Activated CD8-positive, alpha-beta memory T cell treated with anti-CD3 and anti-CD28 coated beads, Interleukin-2, amount 50 U/mL, for 1 hour (primary cell): ENCODE data around the gene CEACAM18.
"Not testable (repeated sequence)": the region's sequence is repeated elsewhere in the genome, so short reads cannot be mapped to it uniquely, and the experiment has no call there.

Experiments
- DNase-seq: peaks from one replicate; pipeline ENCODE4 v3.0.0-alpha.2; 2020; ENCODE audit errors: extremely low read depth

CEACAM18 gene

DNA sequence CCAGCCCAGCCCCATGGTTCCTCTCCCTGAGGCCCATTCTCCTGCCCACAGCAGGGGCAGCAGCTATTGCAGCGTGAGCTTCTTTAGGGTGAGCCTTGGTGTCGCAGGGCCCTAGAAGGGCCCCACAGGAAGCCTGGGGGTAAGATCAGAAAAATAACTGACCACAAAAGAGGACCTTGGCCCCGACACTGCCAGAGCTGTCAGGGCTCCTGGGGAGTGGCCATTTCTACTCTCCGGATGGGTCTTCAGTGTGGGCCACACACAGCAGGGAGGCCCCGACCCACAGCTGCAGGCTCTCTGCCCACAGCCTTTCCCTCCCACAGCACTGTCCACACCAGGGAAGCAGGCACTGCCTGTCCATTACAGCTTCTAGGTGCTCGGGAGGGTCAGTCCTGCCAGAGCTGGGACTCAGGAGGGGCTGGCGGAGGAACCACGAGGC, 16.6 kb upstream of the CEACAM18 start:
- DNase-seq = no peak

DNA sequence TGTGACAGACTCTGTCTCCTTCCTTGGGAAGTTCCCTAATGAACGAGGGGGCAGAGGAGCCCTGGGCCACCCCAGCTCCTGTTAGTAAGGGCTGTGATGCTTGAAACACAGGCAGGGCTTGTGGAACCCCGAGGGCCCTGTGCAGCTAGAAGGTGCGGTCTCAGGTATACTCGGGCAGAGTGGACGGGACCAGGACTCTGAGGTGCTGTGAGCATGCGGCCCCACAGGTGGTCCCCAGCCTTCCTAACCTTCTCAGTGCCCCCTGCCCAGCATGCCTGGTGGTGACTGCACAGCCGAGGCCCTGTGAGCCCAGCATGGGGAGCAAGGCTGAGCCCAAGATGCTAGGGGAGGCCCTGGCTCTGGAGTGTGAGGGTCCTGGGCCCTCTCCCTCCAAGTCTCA, 16.1 kb upstream of the CEACAM18 start:
- DNase-seq = no peak

- no peak for DNase-seq
Observed at GRCh38 chr19:51462681-51463080, 15.7 kb upstream of the CEACAM18 start.

GRCh38 chr19:51463976-51464581, 14.3 kb upstream of the CEACAM18 start:
- DNase-seq = not testable (repeated sequence)

GRCh38 chr19:51466723-51467122, 11.6 kb upstream of the CEACAM18 start:
- DNase-seq = no peak

- DNase-seq = no peak
Observed at GRCh38 chr19:51467864-51468544, 10.3 kb upstream of the CEACAM18 start.

- DNase-seq = no peak
Observed at GRCh38 chr19:51468545-51468920, 9.8 kb upstream of the CEACAM18 start.

DNA sequence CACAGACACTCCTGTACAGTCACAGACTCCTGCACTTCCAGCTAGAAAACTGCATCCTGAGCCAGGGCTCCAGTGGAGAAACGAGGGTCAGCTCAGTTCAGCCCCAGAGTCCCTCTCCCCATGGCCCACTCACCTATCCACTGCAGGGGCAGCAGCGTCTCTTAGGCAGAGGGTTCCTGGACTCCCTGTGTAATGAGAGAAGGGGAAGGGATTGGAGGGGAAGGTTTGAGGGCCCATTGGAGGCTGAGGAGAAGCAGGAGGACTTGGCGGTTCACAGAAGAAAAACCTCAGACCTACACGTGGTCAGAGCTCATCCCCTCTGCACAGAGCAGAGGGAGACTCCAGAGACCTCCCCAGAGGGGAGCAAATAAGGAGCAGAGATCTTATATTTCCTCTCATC, 9.2 kb upstream of the CEACAM18 start:
- no peak for DNase-seq

- DNase-seq = no peak
Observed at GRCh38 chr19:51469629-51470028, 8.7 kb upstream of the CEACAM18 start.

DNA sequence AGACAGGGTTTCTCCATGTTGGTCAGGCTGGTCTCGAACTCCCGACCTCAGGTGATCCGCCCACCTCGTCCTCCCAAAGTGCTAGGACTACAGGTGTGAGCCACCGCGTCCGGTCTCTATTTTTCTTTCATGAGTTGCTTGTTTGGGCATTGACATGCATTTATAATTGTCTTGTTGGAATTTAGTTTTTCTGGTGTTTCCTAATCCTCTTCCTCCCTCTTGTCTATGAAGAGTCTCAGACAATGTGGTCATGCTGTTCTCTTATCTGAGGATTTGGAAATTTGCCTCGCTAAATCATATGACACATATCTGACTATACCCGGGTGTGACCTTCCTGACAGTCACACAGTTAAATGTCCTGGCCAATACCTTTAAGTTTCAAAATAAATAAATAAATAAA, 7.4 kb upstream of the CEACAM18 start:
- DNase-seq = no peak

- DNase-seq = no peak
Observed at GRCh38 chr19:51471527-51471926, 6.8 kb upstream of the CEACAM18 start.

DNA sequence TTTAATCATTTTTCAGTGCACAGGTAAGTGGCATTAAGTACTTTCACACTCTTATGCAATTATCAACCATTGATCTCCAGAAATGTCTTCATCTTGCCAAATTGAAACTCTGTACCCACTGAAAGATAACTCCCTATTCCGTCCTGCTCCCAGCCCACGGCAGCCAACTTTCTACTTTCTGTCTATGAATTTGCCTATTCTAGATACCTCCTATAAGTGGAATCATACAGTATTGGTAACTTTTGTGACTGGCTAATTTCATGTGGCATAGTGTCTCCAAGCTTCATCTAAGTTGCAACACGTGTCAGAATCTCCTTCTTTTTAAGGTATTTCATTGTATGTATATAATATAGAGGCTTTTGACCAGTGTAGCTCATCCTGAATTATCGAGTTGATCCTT, 5.7 kb upstream of the CEACAM18 start:
- DNase-seq = no peak

GRCh38 chr19:51473009-51473707, 5.2 kb upstream of the CEACAM18 start:
- peak; percentile 62 for DNase-seq

DNA sequence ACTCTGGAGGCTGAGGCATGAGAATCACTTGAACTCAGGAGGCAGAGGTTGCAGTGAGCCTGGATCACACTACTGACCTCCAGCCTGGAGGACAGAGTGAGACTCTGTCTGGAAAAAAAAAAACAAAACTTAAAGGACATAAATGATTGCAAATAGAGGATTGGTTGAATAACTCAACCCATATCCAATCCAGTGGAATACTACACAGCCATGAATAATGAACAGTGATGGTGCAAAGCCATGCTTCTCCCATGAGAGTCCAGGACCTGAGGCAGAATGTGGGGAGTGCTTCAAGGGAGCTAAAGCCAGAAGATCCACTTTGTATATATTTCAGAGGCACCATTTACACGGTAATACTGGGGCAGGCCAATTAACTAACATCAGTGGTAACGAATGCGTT, 2.2 kb upstream of the CEACAM18 start:
- DNase-seq = no peak

- no peak for DNase-seq
Observed at GRCh38 chr19:51477344-51477743, 995 bp upstream of the CEACAM18 start.

GRCh38 chr19:51479531-51480331, 1.4 kb downstream of the CEACAM18 start:
- no peak for DNase-seq

DNA sequence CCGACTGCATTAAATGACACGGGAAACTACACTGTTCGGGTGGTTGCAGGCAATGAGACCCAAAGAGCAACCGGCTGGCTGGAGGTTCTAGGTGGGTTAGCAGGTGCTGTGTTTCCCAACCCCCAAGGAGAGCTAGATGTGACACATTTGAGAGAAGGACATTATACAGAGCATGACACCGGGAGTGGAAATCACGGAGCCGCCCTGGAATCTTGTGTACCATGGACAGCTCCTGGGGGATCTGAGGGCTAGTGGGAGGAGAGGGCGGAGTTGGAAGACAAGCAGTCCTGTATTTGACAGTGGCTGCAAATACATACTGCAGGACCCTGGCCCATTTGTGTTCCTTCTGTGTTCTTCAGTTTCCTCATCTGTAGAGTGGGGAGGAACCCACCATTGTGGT, 2.3 kb downstream of the CEACAM18 start:
- no peak for DNase-seq

DNA sequence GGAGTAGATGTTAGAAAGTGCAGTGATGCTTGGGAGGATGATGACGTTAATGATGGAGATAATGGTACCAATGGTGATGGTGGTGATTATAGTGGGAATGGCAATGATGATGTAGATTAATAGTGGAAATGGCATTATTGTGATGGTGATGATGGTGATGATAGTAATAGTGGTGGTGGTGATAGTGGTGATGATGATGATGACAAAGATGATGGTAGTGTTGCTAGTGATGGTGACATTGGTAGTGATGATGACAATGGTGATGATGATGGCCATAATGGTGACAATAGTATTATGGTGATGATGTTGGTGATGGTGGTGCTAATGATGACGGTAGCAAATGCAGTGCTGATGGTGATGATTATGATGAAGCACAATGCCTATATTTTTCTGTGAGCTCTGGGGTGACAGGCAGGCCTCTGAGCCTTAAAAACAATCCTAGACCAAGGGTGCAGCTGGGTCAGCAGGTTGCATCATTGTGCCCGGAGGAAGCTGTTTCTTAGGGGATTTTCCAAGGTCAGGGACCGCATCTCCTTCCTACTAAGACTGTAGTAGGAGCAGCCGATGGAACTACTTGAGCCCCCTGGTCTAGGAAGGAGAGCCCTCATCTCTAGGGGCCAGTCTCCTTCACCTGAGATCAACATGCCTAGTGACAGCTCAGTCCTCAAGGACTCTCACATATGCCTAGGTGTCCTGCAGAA, 7.8 kb downstream of the CEACAM18 start:
- no peak for DNase-seq

GRCh38 chr19:51488491-51488890, 10.2 kb downstream of the CEACAM18 start:
- no peak for DNase-seq

- no peak for DNase-seq
Observed at GRCh38 chr19:51489113-51489512, 10.8 kb downstream of the CEACAM18 start.

GRCh38 chr19:51490676-51491075, 12.3 kb downstream of the CEACAM18 start:
- DNase-seq = no peak

DNA sequence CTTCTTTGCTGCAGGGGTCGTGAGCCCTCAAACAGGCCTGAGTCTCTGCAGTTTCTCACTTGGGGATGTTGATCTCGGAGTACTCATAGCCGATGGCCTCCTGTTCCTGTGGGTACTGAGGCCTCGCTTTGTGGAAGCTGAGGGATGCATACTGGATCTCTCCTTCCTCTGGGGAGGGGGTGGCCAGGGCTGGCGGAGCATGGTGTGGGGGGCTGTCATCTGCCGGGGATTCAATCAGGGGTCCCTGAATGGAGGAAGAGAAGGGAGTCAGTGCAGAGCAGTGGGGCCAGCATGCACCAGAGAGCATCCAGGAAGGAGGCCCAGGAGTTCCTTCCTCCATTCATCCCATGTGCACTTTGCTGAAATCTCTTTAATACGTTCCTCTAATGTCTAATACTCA, 13.2 kb downstream of the CEACAM18 start:
- no peak for DNase-seq
